Uterus (tissue), 4 donors: ENCODE measurements around the gene CTBP1. TPM values are rescaled to one million over a fixed set of nuclear protein-coding genes. Genes with fewer than 3 reads are reported as not detected.

Source experiments
- DNase-seq, 2 donors: peaks; one replicate each; pipeline ENCODE4 v3.0.0-alpha.2; 2019 to 2020
- H3K27ac ChIP-seq, 2 donors: fragments of 200-600 bp; sonication (generic); 1 replicate in 1 of 2; 2 replicates in 1 of 2; pipeline ENCODE4 v1.5.1; 2016 to 2018
- H3K27me3 ChIP-seq, 2 donors: fragments of 200-600 bp; sonication (generic); one replicate each; pipeline ENCODE4 v1.5.1; 2018 to 2019; ENCODE audit warnings: control low read depth in 1 of 2
- H3K36me3 ChIP-seq, 2 donors: fragments of 200-600 bp; sonication (generic); one replicate each; pipeline ENCODE4 v1.5.1; 2019; ENCODE audit warnings: control low read depth in 1 of 2
- H3K4me1 ChIP-seq, 2 donors: fragments of 200-600 bp; sonication (generic); one replicate each; pipeline ENCODE4 v1.5.1; 2018 to 2019; ENCODE audit warnings: control low read depth in 1 of 2
- H3K4me3 ChIP-seq, 2 donors: fragments of 200-600 bp; sonication (generic); 1 replicate in 1 of 2; 2 replicates in 1 of 2; pipeline ENCODE4 v1.5.1; 2018 to 2019; ENCODE audit warnings: mild to moderate bottlenecking in 1 of 2
- H3K9me3 ChIP-seq, 2 donors: fragments of 200-600 bp; sonication (generic); one replicate each; pipeline ENCODE4 v1.5.1; 2019; ENCODE audit warnings: control low read depth in 1 of 2
- CTCF ChIP-seq, 4 experiments: fragments of 200-600 bp in 2 of 4; fragments of 450-650 bp in 2 of 4; sonication (generic) in 2 of 4; IDR thresholded peaks; one replicate each; pipeline ENCODE4 v1.5.1; 2016 to 2019; ENCODE audit warnings: antibody characterized with exemption in 4 of 4, mild to moderate bottlenecking in 2 of 4, moderate library complexity in 1 of 4
- POLR2A ChIP-seq, 2 donors: fragments of 450-650 bp; IDR thresholded peaks; one replicate each; pipeline ENCODE4 v1.6.1; 2016; ENCODE audit warnings: antibody characterized with exemption in 2 of 2, mild to moderate bottlenecking in 1 of 2, moderate library complexity in 1 of 2
- intact Hi-C: fragments of 100-400 bp; cut with DNase I; formaldehyde crosslinking; loops from one replicate; pipeline ENCODE4 v1.15.1; 2023; ENCODE audit warnings: low total_unique reads
- total RNA-seq, 4 donors: library from RNA; depleted of rRNA in 3 of 4; stranded (reverse); fragments of >200 nt in 3 of 4; gene quantifications; one replicate each; pipeline versions ENCODE4 v1.1.0 to v1.2.4, GENCODE V29; 2014 to 2023
- donor health status: DM: yes; HTN: yes; CAD: no.

The CTBP1 gene
- total RNA-seq, 4 donors from 2014 or later: 104 to 193 (median 162) TPM

DNA sequence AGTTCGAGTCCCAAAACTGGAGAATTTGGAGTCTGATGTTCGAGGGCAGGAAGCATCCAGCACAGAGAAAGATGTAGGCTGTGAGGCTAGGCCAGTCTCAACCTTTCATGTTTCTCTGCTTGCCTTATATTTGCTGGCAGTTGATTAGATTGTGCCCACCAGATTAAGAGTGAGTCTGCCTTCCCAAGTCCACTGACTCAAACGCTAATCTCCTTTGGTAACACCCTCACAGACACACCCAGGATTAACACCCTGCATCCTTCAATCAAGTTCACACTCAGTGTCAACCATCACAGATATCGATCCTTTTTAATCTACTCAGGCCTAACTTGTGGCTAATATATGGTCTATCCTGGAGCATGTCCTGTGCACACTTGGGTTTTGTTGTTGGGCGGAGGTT is 22.8 kb upstream of the CTBP1 start:
- Histone ChIP-seq H3K27me3 (no peaks in the 10 kb centered on the region), H3K36me3 (no peaks in the 10 kb centered on the region), H3K27ac (no peak overlapping the region), H3K4me1 (no peaks in the 10 kb centered on the region), H3K9me3 (no peaks in the 10 kb centered on the region), H3K4me3 (no peak overlapping the region)
- TF ChIP-seq CTCF (IDR thresholded peaks at IDR 0.05): no peak
- no peak for TF ChIP-seq POLR2A (IDR thresholded peaks at IDR 0.05)
- intact Hi-C loops: no loop called here
- no peak for DNase-seq

- Histone ChIP-seq H3K36me3 (no peaks in the 10 kb centered on the region), H3K4me1 (no peaks in the 10 kb centered on the region), H3K9me3 (no peaks in the 10 kb centered on the region), H3K4me3 (no peak overlapping the region), H3K27ac (no peak overlapping the region), H3K27me3 (no peaks in the 10 kb centered on the region)
- DNase-seq: no peak
- TF ChIP-seq CTCF (IDR thresholded peaks at IDR 0.05) (no peak), POLR2A (IDR thresholded peaks at IDR 0.05) (no peak)
- intact Hi-C loops: no loop called here
Measured at GRCh38 chr4:1269209-1269608, 20.3 kb upstream of the CTBP1 start.

GRCh38 chr4:1266881-1267763 is 18.2 kb upstream of the CTBP1 start:
- no peaks in the 10 kb centered on the region for H3K4me1 ChIP-seq
- no peak overlapping the region for H3K27ac ChIP-seq
- intact Hi-C loops: no loop called here
- TF ChIP-seq CTCF (IDR thresholded peaks at IDR 0.05): no peak
- no peak for TF ChIP-seq POLR2A (IDR thresholded peaks at IDR 0.05)
- DNase-seq: no peak
- no peak overlapping the region for H3K4me3 ChIP-seq
- no peaks in the 10 kb centered on the region for H3K36me3 ChIP-seq
- no peaks in the 10 kb centered on the region for H3K27me3 ChIP-seq
- no peaks in the 10 kb centered on the region for H3K9me3 ChIP-seq

DNA sequence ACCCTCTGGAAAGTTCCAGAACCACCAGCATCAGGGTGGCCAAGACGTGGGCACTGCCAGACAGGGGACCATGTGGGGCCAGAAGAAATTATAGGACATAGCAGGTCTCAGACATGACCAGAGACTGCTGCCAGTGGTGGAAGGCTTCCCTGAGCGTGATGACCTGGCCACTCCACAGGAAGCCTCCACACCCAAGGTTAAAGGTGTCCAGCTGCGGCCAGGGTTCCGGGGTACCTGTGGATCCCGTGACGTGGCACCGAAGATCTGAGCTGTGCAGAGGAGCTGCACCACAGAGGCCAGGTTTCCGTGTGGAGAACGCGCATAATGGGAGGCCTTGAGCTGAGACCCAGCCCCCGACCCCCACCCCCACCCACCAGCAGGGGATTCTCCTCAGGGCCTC is 16.4 kb upstream of the CTBP1 start:
- no peak overlapping the region for H3K4me3 ChIP-seq
- H3K27ac ChIP-seq: no peak overlapping the region
- H3K27me3 ChIP-seq: no peaks in the 10 kb centered on the region
- no peaks in the 10 kb centered on the region for H3K4me1 ChIP-seq
- no peak for DNase-seq
- TF ChIP-seq CTCF (IDR thresholded peaks at IDR 0.05) (no peak), POLR2A (IDR thresholded peaks at IDR 0.05) (no peak)
- no peaks in the 10 kb centered on the region for H3K36me3 ChIP-seq
- no peaks in the 10 kb centered on the region for H3K9me3 ChIP-seq
- intact Hi-C loops: no loop called here

- H3K27ac ChIP-seq: no peak overlapping the region
- H3K36me3 ChIP-seq: no peaks in the 10 kb centered on the region
- no peaks in the 10 kb centered on the region for H3K4me1 ChIP-seq
- H3K27me3 ChIP-seq: no peaks in the 10 kb centered on the region
- no peak for DNase-seq
- H3K9me3 ChIP-seq: no peaks in the 10 kb centered on the region
- intact Hi-C loops: no loop called here
- TF ChIP-seq POLR2A (IDR thresholded peaks at IDR 0.05) (no peak), CTCF (IDR thresholded peaks at IDR 0.05) (no peak)
- no peak overlapping the region for H3K4me3 ChIP-seq
Measured at GRCh38 chr4:1264942-1265341, 16.0 kb upstream of the CTBP1 start.
